Stimulated activated CD4-positive, alpha-beta T cell treated with anti-CD3 and anti-CD28 coated beads, TNF-alpha, amount 100 ng/mL, for 24 hours (primary cell): ENCODE measurements around the gene CRACR2B.

ENCODE experiments used
- DNase-seq, 3 experiments: peaks; one replicate each; pipeline ENCODE4 v3.0.0-alpha.2; 2020; ENCODE audit warnings: low read depth in 3 of 3

The CRACR2B gene

DNA sequence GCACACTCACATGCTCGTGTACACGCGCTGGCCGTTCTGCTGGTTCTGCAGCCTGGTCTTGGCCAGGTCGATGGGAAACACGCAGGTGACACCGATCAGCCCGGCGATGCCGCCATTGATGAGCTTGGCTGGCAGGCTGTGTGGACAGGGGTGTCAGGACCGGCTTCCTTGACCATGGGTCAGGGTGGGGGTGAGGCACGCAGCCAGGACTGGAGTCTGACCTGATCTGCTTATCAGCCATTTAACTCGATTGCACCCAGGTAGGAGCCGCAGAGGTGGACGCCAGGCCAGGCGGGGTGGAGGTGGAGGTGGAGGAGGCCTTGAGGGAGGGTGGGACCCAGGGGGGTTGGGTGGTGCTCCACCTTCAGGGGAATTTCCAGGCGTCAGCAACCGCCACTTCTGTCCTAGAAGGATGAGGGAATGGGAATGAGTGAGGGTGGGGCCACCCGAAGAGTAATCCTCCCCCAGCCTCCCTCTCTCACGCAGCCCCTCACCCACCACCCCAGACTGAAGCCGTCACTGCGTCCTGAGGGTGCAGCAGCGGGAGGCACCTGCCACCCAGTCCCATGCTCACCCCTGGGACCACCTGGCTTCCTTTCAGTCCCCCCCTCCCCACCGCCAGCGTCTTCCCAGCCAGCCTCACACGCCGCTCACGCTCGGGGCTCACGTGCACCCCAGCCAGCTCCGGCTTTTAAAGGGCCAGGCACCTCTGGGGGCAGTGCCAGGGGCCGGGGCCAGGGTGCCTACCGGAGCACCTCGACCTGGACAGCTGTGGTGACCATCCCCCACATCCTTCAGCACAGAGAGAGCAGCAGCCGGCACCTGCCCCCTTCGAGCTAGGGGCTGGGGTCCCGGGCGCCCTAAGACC is 32.7 kb upstream of the CRACR2B start:
- DNase-seq, result no peak

DNA sequence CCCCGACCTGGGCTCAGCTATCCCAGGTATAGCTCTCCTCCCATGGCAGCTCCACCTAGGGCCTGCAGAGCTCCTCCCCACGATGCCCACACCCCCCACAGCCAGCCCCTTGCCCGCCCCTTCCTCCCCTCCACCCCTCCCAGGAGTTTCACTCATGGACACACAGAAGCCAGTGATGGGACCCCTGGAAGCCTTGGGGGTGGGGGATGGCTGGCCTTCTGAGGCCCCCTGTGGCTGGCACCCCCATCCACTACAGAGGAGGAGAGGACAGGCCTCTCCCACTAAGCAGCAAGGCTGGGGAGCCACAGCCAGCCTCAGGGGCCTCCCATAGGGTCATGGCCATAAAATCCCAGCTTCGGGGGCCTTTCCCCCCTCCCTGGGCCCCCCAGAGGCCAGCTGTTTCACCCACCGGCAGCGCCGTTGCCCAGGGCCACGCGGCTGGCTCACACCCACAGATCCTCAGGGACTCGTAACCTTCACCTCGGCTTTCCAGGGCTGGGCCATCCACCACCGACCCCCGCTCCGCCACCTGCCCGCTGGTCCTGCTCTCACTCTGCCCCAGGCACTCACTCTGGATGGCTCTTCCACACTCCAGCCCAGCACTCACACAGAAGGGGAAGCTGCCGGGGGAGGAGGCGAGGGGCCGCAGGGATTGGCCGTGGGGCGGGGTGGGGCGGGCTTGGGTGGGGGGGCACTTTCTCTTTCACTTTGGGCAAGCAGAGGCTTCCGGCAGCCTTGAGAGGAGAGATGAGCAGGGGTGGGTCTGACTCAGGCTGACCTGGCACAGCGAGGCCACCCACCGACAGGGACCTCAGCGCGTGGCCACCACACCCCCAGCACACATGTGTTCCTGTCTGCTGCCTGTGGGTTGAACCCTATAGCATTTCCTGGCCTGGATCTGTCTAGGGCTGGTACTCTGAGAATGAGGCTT is 31.8 kb upstream of the CRACR2B start:
- peak; percentile 69 to 88 (median 76) for DNase-seq

DNA sequence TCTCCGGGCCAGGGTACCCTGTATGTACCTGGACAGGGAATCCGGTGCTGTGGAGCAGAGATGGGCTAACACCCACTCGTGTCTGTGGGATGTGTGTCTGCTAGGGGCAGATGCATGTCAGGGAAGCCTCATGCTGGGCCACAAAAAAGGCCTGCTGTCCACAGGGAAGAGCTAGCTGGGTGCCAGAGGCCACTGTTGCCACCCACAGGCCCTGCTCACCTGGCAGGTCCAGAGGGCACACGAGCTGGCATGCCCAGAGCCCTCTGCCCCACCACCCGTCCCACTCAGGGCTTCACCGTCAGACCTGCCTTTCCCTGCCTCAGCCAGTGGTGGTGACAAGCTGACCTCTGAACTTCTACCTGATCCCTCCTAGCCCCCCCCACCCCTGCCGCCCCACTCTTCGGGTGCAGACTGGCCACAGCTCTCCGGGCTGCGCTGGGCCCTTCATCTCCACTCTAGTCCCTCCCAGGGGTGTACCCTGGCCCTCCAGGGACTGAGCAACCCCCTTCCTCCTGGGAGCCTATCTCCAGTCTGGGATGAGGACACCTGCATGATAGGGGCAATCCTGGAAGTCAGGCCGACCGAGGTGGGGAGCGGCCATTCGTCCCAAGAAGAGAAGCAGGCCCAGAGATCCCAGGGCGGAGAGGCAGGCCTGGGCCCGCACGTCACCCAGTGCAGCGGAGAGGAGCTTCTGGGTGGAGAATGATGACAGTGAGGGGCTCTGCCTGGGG is 31.0 kb upstream of the CRACR2B start:
- DNase-seq, result no peak

DNA sequence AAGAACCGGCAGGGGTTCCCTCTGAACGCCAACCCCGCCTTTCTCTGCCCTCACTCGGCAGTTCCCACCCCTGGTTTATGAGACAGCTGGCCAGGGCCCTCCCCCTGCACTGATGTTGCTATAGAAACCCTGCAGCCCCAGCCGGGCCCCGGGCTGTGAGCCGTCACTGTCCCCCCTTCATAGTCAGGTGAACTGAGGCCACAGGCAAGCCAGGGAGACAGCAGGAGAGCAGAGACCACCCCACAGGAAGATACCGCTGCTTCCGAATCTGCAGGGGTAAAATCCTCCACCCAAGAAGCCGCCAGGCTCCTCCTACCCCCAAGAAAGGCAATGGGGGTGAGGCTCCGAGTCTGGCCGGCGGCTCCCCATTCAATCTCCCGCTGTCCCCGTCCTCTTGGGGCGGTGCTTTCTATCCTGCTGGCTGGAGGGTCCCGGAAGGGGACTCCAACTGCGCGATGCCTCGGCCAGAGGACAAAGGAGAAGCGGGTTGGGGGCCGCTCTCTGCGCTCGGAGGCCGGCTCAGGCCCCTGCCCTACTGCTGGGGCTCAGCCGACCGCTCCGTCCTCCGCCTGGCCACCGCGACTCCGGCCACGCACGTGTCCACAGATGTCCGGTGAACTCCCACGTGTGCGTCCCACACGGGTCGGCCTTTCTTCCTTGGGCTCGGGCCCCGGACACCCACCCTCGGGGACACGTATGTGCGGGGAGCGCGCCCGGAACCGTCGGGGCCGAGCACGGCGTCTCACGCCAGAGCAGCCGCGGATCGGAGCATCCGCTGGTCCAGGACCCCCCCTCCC is 30.2 kb upstream of the CRACR2B start:
- DNase-seq, result peak; percentile 55 to 81 (median 55)

DNA sequence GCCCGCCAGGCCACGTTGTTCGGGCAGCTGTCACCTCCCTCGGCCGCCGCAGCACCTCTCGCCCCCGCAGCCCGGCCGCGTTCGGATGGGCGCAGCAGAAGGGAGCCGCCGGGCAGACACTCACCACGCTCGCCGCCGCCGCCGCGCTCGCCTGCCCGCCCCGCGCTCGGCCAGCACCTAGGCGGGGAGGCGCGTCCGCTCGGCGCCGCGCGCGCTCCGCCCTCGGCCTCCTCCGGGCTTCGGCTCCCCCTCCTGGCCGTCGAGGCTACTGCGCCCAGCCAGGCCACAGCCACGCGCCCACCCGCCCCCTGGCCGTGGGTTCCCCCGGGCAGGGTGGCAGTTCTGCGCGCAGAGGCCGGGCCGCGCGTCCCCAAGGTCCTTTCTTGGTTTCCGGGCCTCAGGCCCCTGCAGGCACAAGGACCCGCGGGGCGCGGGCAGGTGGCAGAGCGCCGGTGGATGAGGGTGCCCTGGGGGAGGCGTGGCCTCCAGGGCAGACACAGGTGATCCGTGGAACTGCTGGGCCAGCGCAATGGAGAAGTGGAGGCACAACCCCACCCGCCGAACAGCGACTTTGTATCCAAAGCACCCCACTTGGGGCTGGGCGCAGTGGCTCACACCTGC is 29.5 kb upstream of the CRACR2B start, which contains the start of gene SLC25A22:
Gene SLC25A22, minus strand, starts transcription at position 189 of the 621 bp plus-strand sequence. CDS start 3,275 bp downstream, outside the sequence.
- DNase-seq, result peak; percentile 66 to 83 (median 69)

DNA sequence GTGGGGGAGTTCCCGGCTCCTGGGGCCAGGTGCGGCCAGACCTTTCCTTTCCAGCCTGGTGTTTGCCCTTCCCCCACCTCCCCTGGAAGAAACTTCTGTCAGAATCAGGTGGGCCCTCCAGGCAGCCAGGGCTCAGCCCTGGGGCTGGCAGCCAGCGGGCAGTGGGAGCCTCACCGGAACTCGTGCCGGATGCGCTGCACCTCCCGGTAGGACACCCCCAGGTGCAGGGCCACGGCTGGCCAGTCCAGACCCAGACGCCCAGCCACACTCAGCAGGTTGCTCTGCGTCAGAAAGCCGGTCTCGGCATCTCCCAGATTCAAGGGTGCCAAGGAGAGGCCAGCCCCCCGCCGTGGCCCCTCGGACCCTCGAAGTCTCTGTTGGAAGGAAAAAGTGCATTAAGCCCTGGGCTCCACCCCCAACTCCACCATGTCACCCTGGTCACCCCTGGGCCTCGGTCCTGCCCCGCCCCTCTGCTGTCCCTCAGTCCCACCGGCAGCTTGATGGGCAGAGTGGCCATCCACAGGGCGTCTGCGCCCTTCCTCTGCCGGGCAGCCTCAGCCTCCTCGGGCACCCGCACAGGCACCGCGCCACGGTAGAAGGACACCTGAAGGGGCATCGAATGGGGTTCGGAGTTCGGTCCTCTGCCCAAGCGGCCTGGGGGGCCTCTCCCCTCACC is 27.9 kb upstream of the CRACR2B start:
- DNase-seq, result no peak

DNA sequence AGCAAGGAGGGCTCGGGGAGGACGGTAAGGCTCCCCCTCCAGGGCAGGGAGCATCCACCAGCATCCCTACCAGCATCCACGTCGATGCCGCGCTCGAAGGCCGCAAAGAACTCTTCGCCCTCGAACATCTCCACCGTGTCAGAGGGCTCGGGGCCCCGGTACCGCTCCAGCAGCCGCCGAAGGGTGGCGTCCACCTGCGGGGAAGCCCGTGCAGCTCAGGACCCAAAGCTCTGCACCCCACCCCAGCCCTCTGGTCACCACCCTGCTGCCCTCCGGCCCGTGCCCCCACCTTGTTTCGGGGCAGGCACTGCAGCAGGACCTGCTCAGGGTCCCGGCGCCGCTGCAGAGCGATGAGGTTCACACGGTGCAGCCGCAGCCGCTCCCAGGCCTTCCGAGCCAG is 27.2 kb upstream of the CRACR2B start:
- DNase-seq, result no peak

DNA sequence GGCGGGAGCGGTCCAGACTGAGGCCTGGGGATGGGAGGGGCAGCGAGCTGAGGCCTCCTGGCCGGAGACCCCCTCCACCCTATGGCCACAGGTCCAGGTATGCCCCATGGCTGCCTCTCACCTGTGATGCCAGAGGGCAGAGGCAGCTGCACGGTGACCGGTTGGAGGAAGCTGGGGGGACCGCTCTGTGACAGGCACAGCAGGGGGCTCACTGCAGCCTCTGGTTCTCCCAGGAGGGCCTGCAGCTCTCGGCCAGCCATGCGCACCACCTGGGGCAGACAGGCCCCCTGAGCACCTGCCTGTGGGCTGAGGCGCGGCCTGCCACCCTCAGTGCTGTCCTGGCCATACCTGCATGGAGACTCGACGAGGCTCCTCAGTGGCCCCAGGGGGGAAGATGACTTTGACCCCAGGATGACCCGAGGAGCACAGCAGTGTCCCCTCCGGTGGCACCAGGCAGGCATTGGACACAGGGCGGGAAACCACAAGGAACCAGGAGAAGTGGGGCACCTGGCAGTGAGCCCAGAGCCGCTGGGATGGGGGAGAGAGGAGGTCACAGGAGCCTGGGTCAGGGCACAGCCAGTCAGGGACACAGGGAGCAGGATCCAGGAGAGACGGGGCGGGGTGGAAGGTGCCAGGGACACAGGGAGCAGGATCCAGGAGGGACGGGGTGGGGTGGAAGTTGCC is 26.5 kb upstream of the CRACR2B start:
- DNase-seq, result no peak

DNA sequence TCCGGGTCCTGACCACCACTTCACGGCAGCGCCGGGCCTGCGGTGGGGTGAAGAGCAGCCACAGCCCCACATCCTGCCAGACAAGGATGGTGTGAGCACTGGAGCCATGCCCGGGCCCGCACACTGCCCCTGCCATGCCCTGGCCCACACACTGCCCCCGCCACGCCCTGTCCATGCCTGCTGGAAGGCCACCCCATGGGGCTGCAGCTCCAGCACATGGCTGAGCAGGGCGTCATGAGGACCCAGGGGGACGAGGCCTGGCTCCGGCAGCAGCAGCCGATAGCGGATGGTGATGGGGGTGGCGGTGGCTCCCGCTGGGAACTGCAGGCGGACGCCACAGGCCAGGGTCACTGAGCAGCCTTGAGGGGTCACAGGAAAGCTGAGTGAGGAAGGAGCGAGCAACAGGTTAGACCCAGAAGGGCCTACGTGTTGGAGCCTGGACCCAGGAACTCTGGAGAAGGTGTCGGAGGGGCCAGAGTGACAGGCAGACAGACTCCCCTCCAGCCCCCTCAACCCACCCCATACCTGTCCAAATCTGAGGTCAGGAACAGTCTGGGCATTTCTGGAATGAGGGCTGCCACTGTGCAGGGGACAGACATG is 25.6 kb upstream of the CRACR2B start:
- DNase-seq, result no peak

DNA sequence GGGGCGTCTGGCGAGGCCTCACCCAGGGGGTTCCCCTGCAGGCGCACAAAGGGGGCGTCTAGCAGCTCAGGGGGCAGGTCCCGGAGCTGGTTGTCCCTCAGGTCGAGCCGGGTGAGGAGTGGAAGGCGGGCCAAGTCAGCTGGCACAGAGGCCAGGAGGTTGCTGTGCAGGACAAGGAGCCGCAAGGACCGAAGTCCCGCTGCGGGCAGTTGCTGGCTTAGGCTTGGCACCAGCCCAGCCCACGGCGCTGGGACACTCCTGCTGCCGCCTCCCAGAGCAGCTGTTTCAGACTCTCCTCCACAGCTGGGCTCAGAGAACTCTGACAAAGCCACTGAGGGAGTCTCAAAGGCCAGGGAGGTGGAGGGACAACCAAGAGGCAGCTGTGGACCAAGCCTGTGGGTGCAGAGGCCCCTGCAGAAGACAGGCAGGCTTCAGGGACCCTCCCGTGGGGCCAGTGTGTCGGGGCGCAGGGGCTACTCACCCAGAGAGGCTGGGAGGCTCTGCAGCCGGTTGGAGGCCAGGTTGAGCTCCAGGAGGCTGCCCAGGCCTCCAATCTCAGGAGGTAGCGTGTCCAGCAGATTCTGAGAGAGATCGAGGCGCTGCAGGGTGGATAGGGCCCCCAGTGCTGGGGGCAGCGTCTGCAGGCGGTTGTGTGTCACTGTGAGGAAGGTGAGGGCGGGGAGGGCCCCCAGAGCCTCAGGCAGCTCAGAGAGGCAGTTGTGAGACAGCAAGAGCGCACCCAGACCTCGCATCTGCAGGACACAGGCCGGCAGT is 24.8 kb upstream of the CRACR2B start:
- no peak for DNase-seq

DNA sequence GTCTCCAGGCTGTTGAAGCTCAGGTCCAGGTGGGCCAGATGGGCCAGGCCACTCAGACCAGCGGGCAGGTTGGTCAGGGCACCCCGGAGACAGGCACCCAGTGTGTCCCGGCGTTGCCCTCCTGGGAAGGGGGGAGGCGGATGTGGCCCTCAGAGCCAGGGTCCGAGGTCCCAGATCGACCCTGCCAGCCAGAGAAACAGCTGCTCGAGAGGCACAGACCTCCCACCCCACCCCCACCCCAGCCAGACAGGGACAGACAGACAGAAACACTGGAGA is 24.3 kb upstream of the CRACR2B start:
- DNase-seq, result no peak

DNA sequence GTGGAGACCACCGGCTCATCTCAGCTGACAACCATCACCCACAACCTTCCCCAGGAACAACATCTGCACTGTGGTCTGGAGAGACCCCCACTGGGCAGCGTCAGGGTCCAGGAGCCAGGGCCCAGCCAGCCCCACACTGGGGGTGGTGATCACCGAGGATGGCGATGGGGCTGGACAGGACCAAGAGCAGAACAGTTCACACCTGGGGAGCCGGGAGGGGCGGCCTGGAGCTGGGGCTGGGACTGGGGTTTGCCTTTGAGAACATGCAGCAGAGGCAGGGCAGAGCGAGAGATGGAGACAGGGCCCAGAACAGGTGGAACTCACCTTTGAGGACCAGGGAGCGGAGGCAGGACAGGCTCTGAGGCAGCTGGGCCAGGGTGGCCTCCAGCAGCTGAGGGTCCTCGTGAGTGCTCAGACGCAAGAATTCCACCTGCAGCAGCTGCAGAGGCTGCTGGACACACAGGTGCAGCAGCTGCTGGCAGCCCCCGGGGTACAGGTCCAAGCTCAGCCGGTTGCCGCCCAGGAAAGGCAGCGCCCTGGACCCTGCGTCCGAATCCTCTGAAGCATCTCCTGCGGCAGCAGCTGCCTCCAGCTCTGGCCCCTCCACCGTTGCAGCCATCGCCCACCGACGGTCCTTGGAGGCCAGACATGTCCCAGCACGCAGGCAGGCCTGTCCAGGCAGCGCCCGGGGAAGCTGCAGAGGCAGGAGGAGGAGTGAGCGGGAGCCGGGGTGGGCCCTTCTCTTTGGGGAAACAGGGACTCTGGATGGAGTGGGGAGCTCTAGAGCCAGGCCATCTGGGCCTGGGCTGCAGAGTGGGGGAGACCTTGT is 23.7 kb upstream of the CRACR2B start:
- no peak for DNase-seq

DNA sequence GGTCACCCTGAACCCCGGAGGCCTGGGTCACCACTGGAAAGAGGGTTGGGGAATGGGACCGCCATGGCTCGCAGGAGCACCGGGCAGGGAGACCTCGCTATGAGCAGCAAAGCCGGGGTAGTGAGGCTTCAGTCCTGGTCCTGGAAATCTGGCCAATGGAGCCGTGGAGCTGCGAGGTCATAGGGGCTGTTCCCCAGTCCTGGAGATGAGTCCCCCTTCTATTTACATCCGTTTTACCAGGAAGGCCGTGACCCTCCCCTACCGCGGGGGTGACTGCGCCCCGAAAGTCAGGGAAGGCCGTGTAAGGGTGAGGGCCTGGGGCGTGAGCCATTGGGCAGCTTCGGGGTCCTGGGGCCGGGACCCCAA is 23.1 kb upstream of the CRACR2B start:
- DNase-seq, result no peak

DNA sequence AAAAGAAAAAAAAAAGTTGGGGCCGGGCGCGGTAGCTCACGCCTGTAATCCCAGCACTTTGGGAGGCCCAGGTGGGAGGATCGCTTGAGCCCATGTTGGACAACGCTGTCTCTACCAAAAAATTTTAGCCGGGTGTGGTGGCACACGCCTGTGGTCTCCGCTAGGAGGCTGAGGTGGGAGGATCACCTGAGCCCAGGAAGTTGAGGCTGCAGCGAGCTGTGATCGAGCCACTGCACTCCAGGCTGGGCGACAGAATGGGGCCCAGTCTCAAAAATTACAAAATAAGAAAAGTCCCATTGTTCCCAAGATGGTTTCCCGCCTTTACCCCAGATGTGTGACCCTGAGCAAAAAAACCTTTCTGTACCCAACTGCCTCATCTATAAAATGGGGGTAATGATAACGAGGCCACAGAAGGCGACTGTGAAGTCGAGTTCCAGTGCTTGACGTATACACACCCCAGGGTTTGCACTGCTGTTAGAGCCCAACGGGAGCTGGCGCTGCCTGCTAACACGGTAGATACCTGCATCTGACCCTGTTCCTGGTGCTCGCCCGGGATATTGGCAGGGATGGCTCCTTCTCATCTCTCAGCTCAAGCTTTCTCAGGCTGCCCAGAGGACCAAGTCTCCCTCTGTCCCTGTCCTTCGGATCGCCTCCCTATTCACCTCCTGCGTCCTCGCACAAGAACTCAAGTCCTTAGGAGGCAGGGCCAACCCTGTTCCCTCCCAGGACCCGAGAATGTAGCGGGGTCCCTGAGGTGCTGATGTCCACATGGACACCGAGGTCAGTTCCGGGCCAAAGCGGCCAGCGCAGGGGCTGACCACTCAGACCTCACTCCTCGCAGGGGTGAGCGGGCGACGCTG is 19.1 kb upstream of the CRACR2B start:
- DNase-seq, result no peak

DNA sequence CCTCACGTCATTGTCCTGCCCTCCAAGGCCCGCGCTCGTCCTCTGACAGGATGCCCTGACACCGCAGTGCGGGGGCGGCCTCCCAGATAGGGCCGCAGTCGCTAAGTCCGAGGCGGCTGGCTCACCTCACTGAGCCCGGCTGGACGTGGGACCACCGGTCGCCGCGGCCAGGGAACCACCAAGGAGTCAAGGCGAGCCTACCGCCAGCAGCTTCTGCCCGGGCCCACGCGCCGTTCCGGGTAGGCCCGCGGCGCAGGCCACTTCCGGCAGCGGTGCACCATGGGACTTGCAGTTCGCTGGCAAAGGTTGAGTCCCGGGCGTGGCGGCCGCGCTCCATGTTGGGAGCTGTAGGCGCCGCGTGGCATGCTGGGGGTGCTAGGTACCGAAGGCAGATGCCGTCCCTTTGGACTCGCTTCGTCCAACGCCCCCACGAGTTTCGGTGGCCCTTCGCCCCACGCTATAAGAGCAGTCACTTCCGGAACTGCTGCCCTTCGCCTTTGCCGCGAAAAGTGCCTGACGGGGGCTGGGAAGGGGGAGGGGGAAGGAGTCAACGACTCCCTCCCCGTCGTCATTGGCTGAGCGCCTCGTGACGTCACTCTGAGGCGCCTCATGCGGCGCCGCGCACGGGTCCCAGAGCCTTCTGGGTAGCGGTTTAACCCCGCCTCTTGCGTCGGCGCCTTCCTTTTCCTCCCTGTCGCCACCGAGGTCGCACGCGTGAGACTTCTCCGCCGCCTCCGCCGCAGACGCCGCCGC is 18.3 kb upstream of the CRACR2B start, which contains the start of gene RPLP2:
Gene RPLP2, plus strand, starts transcription at position 681 of the 753 bp plus-strand sequence. CDS start 268 bp downstream, outside the sequence.
- peak; percentile 95 to 98 (median 96) for DNase-seq
